Ovary (tissue), 9 donors: Measurements from ENCODE around the gene MTA1. TPM values are rescaled to one million over a fixed set of nuclear protein-coding genes. Genes with fewer than 3 reads are reported as not detected.

Source experiments
- DNase-seq, 5 donors: peaks; one replicate each; pipeline ENCODE4 v3.0.0-alpha.2; 2019 to 2020
- H3K27ac ChIP-seq, 2 donors: fragments of 200-600 bp; one replicate each; pipeline versions ENCODE4 v1.5.1 to v1.8.0; 2019 to 2022
- H3K27me3 ChIP-seq: fragments of 200-600 bp; one replicate; pipeline ENCODE4 v1.8.0; 2022
- H3K36me3 ChIP-seq: fragments of 200-600 bp; sonication (generic); one replicate; pipeline ENCODE4 v1.5.1; 2019
- H3K4me1 ChIP-seq: one replicate; pipeline ENCODE4 v1.8.1; 2013; ENCODE audit warnings: mild to moderate bottlenecking, moderate library complexity; ENCODE audit not compliant: insufficient read depth
- H3K4me3 ChIP-seq: fragments of 200-600 bp; sonication (generic); one replicate; pipeline ENCODE4 v1.5.1; 2017
- H3K9me3 ChIP-seq, 2 donors: fragments of 200-600 bp in 1 of 2; sonication (generic) in 1 of 2; one replicate each; pipeline versions ENCODE4 v1.5.1 to v1.8.1; 2013 to 2019; ENCODE audit warnings: mild to moderate bottlenecking in 1 of 2, moderate library complexity in 1 of 2
- CTCF ChIP-seq, 3 donors: fragments of 450-650 bp in 2 of 3; fragments of 200-600 bp in 1 of 3; IDR thresholded peaks; one replicate each; pipeline versions ENCODE4 v1.5.1 to v1.8.0; 2016 to 2022; ENCODE audit warnings: antibody characterized with exemption in 3 of 3, mild to moderate bottlenecking in 1 of 3
- EP300 ChIP-seq: sonication (generic); formaldehyde crosslinking; IDR thresholded peaks from one replicate; pipeline ENCODE4 v1.6.1; 2017; ENCODE audit warnings: antibody characterized with exemption
- POLR2A ChIP-seq: fragments of 450-650 bp; IDR thresholded peaks from one replicate; pipeline ENCODE4 v1.6.1; 2017; ENCODE audit warnings: antibody characterized with exemption, mild to moderate bottlenecking, moderate library complexity
- WGBS, 3 donors: extraction: QIAGEN DNeasy Blood & Tissue Kit in 1 of 3; methylation state at CpG; one replicate each; pipeline versions ENCODE4 v1.1.5 to v1.1.7; 2013 to 2017; 5-methylcytosine and 5-hydroxymethylcytosine counted together
- intact Hi-C, 4 donors: fragments of 100-400 bp; cut with DNase I; formaldehyde crosslinking; loops; one replicate each; pipeline versions ENCODE4 v1.11.0 to v1.15.1; 2022 to 2023
- polyA plus RNA-seq, 2 donors: library from polyadenylated mRNA; stranded (reverse); fragments of 200-250 nt in 1 of 2; fragments of 350-450 nt in 1 of 2; fragmentation: Illumina TruSeq in 1 of 2; extraction: RNeasy Lipid Tissue Mini Kit (QIAGEN cat#74804) in 1 of 2; gene quantifications; one replicate each; pipeline ENCODE4 v1.2.3, GENCODE V29; 2013 to 2014
- total RNA-seq, 7 donors: library from RNA; depleted of rRNA in 2 of 7; stranded (reverse); fragments of >200 nt in 2 of 7; fragmentation: NEBNext Ultra II Directional in 3 of 7; extraction: Animal tissue kit (Norgen Biotek cat#: 25700) in 3 of 7; gene quantifications; one replicate each; pipeline versions ENCODE4 v1.1.0 to v1.2.4, GENCODE V29; 2016 to 2023
- donor health status: DM: no; HTN: no; CAD: no; lungs with moderate emphysema.
- donor health status: DM: no; HTN: no; CAD: no.
- donor health status: Bipolar disorder and iron deficiency.
- donor health status: DM: yes; HTN: yes; CAD: no.
- donor health status: DM: no; HTN: no; CAD: no.
- donor health status: DM: yes; HTN: yes; CAD: no.

Gene MTA1
- total and polyA plus RNA-seq, 9 donors: 23.0 to 128 (median 104) TPM

GRCh38 chr14:105400016-105400415 lies 19.6 kb upstream of the MTA1 start:
- DNase-seq: no peak
- Histone ChIP-seq H3K9me3 (no peaks in the 10 kb centered on the region), H3K36me3 (no peaks in the 10 kb centered on the region), H3K27me3 (no peaks in the 10 kb centered on the region), H3K4me1 (peaks cover 13% of the 10 kb centered on the region), H3K4me3 (no peak overlapping the region), H3K27ac (no peak overlapping the region)
- intact Hi-C loops: no loop called here
- WGBS, 3 donors: 96 to 99% (median 99%) methylated on average over 9 of the region's 9 CpGs
- TF ChIP-seq POLR2A: no peak
- TF ChIP-seq CTCF (IDR thresholded peaks at IDR 0.05): no peak
- no peak for TF ChIP-seq EP300

- 95 to 98% (median 97%) methylated on average over 9 of the region's 9 CpGs for WGBS, 3 donors
Observed at GRCh38 chr14:105401699-105402098, 17.9 kb upstream of the MTA1 start.

GRCh38 chr14:105408592-105408991 lies 11.0 kb upstream of the MTA1 start:
- Histone ChIP-seq H3K4me1 (peaks cover 2% of the 10 kb centered on the region), H3K27me3 (no peaks in the 10 kb centered on the region), H3K27ac (no peak overlapping the region), H3K4me3 (no peak overlapping the region), H3K9me3 (no peaks in the 10 kb centered on the region), H3K36me3 (no peaks in the 10 kb centered on the region)
- intact Hi-C loops: no loop called here
- TF ChIP-seq CTCF (IDR thresholded peaks at IDR 0.05) (no peak), POLR2A (no peak), EP300 (no peak)
- DNase-seq: no peak
- 75 to 79% (median 78%) methylated on average over 13 of the region's 13 CpGs for WGBS, 3 donors

More at GRCh38 chr14:105401699-105402098, 17.9 kb upstream of the MTA1 start:
- Histone ChIP-seq H3K36me3 (no peaks in the 10 kb centered on the region), H3K9me3 (no peaks in the 10 kb centered on the region), H3K4me1 (peaks cover 13% of the 10 kb centered on the region), H3K27me3 (no peaks in the 10 kb centered on the region), H3K27ac (no peak overlapping the region), H3K4me3 (no peak overlapping the region)
- no peak for TF ChIP-seq EP300
- TF ChIP-seq POLR2A: no peak
- no peak for TF ChIP-seq CTCF (IDR thresholded peaks at IDR 0.05)
- intact Hi-C loops: no loop called here
- no peak for DNase-seq

GRCh38 chr14:105409364-105409763 lies 10.3 kb upstream of the MTA1 start:
- Histone ChIP-seq H3K27me3 (no peaks in the 10 kb centered on the region), H3K4me1 (peaks cover 2% of the 10 kb centered on the region), H3K36me3 (no peaks in the 10 kb centered on the region), H3K27ac (no peak overlapping the region), H3K4me3 (no peak overlapping the region), H3K9me3 (no peaks in the 10 kb centered on the region)
- intact Hi-C loops: no loop called here
- TF ChIP-seq POLR2A: no peak
- no peak for TF ChIP-seq EP300
- TF ChIP-seq CTCF (IDR thresholded peaks at IDR 0.05): no peak
- no peak for DNase-seq
- 61 to 70% (median 68%) methylated on average over 3 of the region's 3 CpGs for WGBS, 3 donors
